ENCODE results near the gene KLF18. TPM values are rescaled to one million over a fixed set of nuclear protein-coding genes. Genes with fewer than 3 reads are reported as not detected.

The KLF18 gene
- total RNA-seq, 1 experiment from 2014 or later: not detected

- Mint-ChIP-seq H3K9me3 (ENCODE audit: unreplicated experiment) (no peaks in the 10 kb centered on the region), H3K4me1 (ENCODE audit: low read depth, unreplicated experiment) (no peaks in the 10 kb centered on the region), H3K36me3 (ENCODE audit: insufficient read depth, unreplicated experiment) (no peaks in the 10 kb centered on the region), H3K27me3 (ENCODE audit: insufficient read depth, unreplicated experiment) (peaks cover 4% of the 10 kb centered on the region), H3K4me3 (ENCODE audit: unreplicated experiment) (no peak overlapping the region), H3K27ac (ENCODE audit: unreplicated experiment) (no peak overlapping the region)
- H3K4me1 ChIP-seq: no peaks in the 10 kb centered on the region
- no peak for TF ChIP-seq CTCF (IDR thresholded peaks at IDR 0.05; ENCODE audit: insufficient read depth in 1 of 2, low read depth in 1 of 2, low read length in 1 of 2, severe bottlenecking in 1 of 2, unreplicated experiment in 1 of 2)
- no peak for DNase-seq
- CTCF ChIA-PET: no interaction called here
- intact Hi-C loops (cut with micrococcal nuclease; ENCODE audit: unreplicated experiment): no loop called here
- no peaks in the 10 kb centered on the region for H3K27me3 ChIP-seq (replicated peaks; ENCODE audit: control insufficient read depth, insufficient read depth, low read length)
- no TSS peak for BruUV-seq (replicated peaks)
- no peak overlapping the region for H3K4me3 ChIP-seq (ENCODE audit: low read depth, low read length)
- H3K9me3 ChIP-seq: no peaks in the 10 kb centered on the region
- no peaks in the 10 kb centered on the region for H3K36me3 ChIP-seq (ENCODE audit: control insufficient read depth, insufficient read depth, low read length)
- POLR2A ChIA-PET: no interaction called here
Measured at GRCh38 chr1:44105810-44106209, 35.6 kb downstream of the KLF18 start.

- Mint-ChIP-seq H3K4me3 (ENCODE audit: unreplicated experiment) (no peak overlapping the region), H3K27me3 (ENCODE audit: insufficient read depth, unreplicated experiment) (peaks cover 4% of the 10 kb centered on the region), H3K36me3 (ENCODE audit: insufficient read depth, unreplicated experiment) (no peaks in the 10 kb centered on the region), H3K4me1 (ENCODE audit: low read depth, unreplicated experiment) (no peaks in the 10 kb centered on the region), H3K27ac (ENCODE audit: unreplicated experiment) (no peak overlapping the region), H3K9me3 (ENCODE audit: unreplicated experiment) (no peaks in the 10 kb centered on the region)
- Histone ChIP-seq H3K27me3 (replicated peaks; ENCODE audit: control insufficient read depth, insufficient read depth, low read length) (no peaks in the 10 kb centered on the region), H3K4me1 (no peaks in the 10 kb centered on the region), H3K4me3 (ENCODE audit: low read depth, low read length) (no peak overlapping the region), H3K9me3 (no peaks in the 10 kb centered on the region), H3K36me3 (ENCODE audit: control insufficient read depth, insufficient read depth, low read length) (no peaks in the 10 kb centered on the region)
- POLR2A ChIA-PET: no interaction called here
- intact Hi-C loops (cut with micrococcal nuclease; ENCODE audit: unreplicated experiment): no loop called here
- TF ChIP-seq CTCF (IDR thresholded peaks at IDR 0.05; ENCODE audit: insufficient read depth in 1 of 2, low read depth in 1 of 2, low read length in 1 of 2, severe bottlenecking in 1 of 2, unreplicated experiment in 1 of 2): no peak
- BruUV-seq (replicated peaks): no TSS peak
- no peak for DNase-seq
- CTCF ChIA-PET: interaction anchor here (0.6 kb wide), 2 partner anchors 20 to 49 kb away, joined by 3 to 4 read pairs; no protein-coding TSS in a partner anchor
Measured at GRCh38 chr1:44103270-44104131, 37.9 kb downstream of the KLF18 start.

DNA sequence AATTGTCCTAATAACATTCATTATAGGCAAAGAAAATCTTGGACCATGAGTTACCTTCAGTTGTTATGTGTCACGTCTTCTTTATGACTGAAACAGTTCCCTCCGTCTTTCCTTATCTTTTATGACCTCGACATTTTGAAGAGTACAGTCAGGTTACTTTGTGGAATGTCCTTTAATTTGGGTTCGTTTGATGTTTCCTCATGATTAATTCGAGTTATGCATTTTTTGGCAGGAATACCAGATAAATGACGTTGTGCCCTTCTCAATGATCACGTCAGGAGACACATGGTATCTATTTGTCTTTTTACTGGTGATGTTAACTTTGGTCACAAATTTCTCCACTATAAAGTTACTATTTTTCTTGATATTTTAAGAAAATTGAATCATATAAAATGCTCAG, 40.1 kb downstream of the KLF18 start:
- Histone ChIP-seq H3K36me3 (ENCODE audit: control insufficient read depth, insufficient read depth, low read length) (no peaks in the 10 kb centered on the region), H3K9me3 (no peaks in the 10 kb centered on the region), H3K4me3 (ENCODE audit: low read depth, low read length) (no peak overlapping the region), H3K4me1 (no peaks in the 10 kb centered on the region), H3K27me3 (replicated peaks; ENCODE audit: control insufficient read depth, insufficient read depth, low read length) (no peaks in the 10 kb centered on the region)
- peaks cover 4% of the 10 kb centered on the region for H3K27me3 Mint-ChIP-seq (ENCODE audit: insufficient read depth, unreplicated experiment)
- H3K27ac Mint-ChIP-seq (ENCODE audit: unreplicated experiment): no peak overlapping the region
- DNase-seq: no peak
- no peak overlapping the region for H3K4me3 Mint-ChIP-seq (ENCODE audit: unreplicated experiment)
- ChIA-PET CTCF (no interaction called here), POLR2A (no interaction called here)
- no TSS peak for BruUV-seq (replicated peaks)
- H3K9me3 Mint-ChIP-seq (ENCODE audit: unreplicated experiment): no peaks in the 10 kb centered on the region
- intact Hi-C loops (cut with micrococcal nuclease; ENCODE audit: unreplicated experiment): no loop called here
- H3K36me3 Mint-ChIP-seq (ENCODE audit: insufficient read depth, unreplicated experiment): no peaks in the 10 kb centered on the region
- TF ChIP-seq CTCF (IDR thresholded peaks at IDR 0.05; ENCODE audit: insufficient read depth in 1 of 2, low read depth in 1 of 2, low read length in 1 of 2, severe bottlenecking in 1 of 2, unreplicated experiment in 1 of 2): no peak
- no peaks in the 10 kb centered on the region for H3K4me1 Mint-ChIP-seq (ENCODE audit: low read depth, unreplicated experiment)

Data from Caco-2 (cell line).